22Rv1 (cell line): ENCODE results near the gene PARS2.

ENCODE experiments used
- H3K27ac ChIP-seq: fragments of 450-650 bp; 2 replicates; pipeline ENCODE4 v1.5.1; 2017
- CTCF ChIP-seq: fragments of 450-650 bp; IDR thresholded peaks from 2 replicates; pipeline ENCODE4 v1.5.1; 2017; ENCODE audit warnings: mild to moderate bottlenecking
- ZFX ChIP-seq: fragments of 450-650 bp; IDR thresholded peaks from 2 replicates; pipeline ENCODE4 v1.6.1; 2017; ENCODE audit warnings: antibody characterized with exemption, borderline replicate concordance

PARS2 gene

GRCh38 chr1:54805466-54805865 is 41.1 kb upstream of the PARS2 start:
- H3K27ac ChIP-seq, result no peak overlapping the region
- TF ChIP-seq ZFX, result no peak
- no peak for TF ChIP-seq CTCF

- no peak for TF ChIP-seq ZFX
- TF ChIP-seq CTCF, result no peak
- no peak overlapping the region for H3K27ac ChIP-seq
These were observed 40.3 kb upstream of the PARS2 start for GRCh38 chr1:54804471-54805132.

GRCh38 chr1:54803761-54804470 is 39.6 kb upstream of the PARS2 start:
- no peak for TF ChIP-seq CTCF
- TF ChIP-seq ZFX, result no peak
- H3K27ac ChIP-seq, result no peak overlapping the region

GRCh38 chr1:54800899-54801759 is 36.8 kb upstream of the PARS2 start, which contains the start of gene TTC22:
Gene TTC22 (minus strand): TSS chr1:54801323. CDS start chr1:54801163, 160 bp downstream.
- TF ChIP-seq CTCF (peak; percentile 25; the same call in 1 of the 2 replicates), ZFX (no peak)
- no peak within 1 kb of the TSS for H3K27ac ChIP-seq

DNA sequence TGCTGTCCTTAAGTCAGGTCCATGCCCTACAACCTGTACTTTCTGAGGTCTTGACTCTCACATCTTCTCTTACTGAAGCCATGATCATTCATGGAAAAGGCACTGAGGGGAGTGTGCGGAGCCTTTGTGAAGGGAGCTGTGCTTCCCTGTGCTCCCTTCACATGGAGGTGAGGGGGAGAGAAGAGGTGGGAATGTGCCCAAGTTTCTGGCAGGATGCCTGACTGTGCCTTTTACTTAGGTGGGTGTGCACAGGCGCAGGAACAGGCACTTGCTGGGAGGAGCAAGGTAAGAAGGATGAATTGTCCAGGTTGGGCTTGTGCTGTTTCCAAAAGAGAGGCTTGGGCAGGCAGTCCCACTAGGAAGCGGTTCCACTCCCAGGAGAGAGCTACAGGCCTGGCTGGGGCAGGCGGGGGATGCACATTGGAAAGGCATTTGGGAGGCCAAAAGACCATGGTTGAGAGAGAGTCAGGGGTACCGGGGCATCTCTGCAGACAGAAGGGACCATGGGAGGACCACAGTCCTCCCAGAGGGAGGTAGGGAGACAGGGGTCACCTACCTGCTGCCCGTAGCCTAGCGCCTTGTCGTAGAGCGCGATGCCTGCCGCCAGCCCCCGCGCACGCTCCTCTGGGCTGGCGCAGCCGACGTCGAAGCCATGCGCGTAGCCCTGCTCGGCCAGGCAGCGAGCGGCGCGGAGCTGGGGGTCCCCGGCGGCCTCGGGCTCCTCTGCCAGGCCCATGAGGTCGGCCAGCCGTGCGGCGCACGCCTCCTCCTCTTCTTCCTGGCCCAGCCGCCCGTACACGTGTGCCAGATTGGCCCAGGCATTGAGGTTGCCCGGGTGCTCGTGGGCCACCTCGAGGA is 35.9 kb upstream of the PARS2 start:
- no peak overlapping the region for H3K27ac ChIP-seq
- TF ChIP-seq CTCF (no peak), ZFX (no peak)

- no peak overlapping the region for H3K27ac ChIP-seq
- no peak for TF ChIP-seq ZFX
- no peak for TF ChIP-seq CTCF
These were observed 34.7 kb upstream of the PARS2 start for GRCh38 chr1:54798769-54799641.
